Stimulated activated CD8-positive, alpha-beta memory T cell treated with anti-CD3 and anti-CD28 coated beads, Interleukin-2, amount 100 ng/mL, for 48 hours (primary cell): ENCODE data around the gene ATRIP.

Source experiments
- DNase-seq, 2 donors: peaks; one replicate each; pipeline ENCODE4 v3.0.0-alpha.2; 2020; ENCODE audit warnings: low read depth in 2 of 2

ATRIP gene

GRCh38 chr3:48423883-48424695 is 22.4 kb upstream of the ATRIP start:
- DNase-seq = no peak

DNA sequence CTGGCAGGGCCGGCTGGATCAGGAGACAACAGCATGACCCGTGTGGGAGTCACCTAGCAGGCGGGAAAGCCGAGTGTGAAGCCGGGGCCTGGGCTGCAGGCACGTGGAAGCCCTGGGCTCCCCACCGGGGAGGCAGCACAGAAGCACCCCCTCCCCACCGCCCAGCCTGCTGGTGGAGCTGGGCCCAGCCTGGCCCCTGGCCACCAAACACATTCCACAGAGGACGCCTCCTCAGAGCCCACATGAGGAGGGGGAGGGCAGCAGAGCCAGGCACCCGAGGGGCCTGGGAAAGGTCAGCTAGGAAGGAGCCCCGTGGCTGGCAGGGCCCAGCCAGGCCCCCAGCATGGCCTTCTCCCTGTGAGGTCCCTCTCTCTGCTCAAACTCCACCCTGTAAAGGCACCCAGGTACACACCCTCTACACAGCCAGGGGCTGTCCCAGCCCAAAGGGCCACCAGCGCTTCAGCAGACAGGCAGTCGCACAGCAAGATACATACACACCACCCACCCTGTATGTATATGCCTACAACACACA is 21.2 kb upstream of the ATRIP start:
- no peak for DNase-seq

- no peak for DNase-seq
Observed at GRCh38 chr3:48426401-48426909, 20.1 kb upstream of the ATRIP start.

DNA sequence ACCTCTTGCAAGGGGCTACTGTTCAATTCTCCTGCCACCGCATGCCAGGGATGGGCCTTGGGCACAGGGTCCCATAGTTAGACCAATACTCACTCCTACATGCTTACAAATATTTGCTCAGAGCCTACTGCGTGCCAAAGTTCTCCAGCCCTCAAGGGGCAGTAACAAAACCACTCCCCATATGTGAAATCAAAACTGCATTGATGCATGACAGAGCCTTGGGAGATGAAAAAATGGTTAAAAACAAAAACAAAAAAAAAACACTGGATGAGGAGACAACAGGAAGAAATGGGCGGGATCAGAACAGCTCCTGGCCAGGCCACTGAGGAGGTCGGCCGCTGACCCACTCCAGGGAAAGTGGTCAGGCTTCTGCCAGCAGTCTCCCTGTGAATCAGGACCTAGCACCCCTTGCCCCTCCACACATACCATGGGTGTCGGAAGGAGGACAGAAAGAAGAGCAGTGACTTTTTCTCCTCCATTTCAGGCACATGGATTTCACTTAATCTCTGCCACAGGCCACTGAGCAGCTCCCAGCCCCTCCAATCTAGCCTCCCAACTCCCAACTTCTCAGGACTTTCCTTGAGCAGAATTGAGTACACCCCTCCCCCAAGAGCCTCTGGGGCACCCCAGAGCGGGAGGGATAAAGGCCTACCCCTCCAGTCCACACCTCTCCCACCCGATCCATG is 19.4 kb upstream of the ATRIP start:
- DNase-seq = no peak

DNA sequence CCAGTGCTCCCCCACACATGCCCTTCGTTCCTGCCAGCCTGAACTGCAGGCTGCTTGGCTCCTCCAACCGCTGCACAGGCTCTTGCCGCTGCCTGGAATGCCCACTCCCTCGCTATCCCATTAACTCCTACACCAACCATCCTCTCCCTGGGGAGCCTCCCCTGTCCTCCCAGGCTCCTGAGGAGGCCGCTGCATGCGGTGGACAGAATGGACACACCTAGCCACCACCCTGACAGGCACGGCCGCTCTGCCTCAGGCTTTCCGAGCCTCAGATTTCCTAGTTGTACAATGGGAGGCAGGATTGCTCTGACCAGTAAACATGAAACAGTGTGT is 18.9 kb upstream of the ATRIP start:
- DNase-seq = no peak

- no peak for DNase-seq
Observed at GRCh38 chr3:48428088-48428571, 18.4 kb upstream of the ATRIP start.

- no peak for DNase-seq
Observed at GRCh38 chr3:48428572-48429316, 17.8 kb upstream of the ATRIP start.

GRCh38 chr3:48429317-48429959 is 17.1 kb upstream of the ATRIP start:
- peak; percentile 30 to 41 for DNase-seq

GRCh38 chr3:48429960-48430707 is 16.4 kb upstream of the ATRIP start, which contains the start of gene PLXNB1:
Gene PLXNB1 (minus strand): TSS chr3:48430086. CDS start chr3:48424611, 5,475 bp downstream.
- no peak for DNase-seq

- DNase-seq = no peak
Observed at GRCh38 chr3:48430708-48431101, 15.8 kb upstream of the ATRIP start.

DNA sequence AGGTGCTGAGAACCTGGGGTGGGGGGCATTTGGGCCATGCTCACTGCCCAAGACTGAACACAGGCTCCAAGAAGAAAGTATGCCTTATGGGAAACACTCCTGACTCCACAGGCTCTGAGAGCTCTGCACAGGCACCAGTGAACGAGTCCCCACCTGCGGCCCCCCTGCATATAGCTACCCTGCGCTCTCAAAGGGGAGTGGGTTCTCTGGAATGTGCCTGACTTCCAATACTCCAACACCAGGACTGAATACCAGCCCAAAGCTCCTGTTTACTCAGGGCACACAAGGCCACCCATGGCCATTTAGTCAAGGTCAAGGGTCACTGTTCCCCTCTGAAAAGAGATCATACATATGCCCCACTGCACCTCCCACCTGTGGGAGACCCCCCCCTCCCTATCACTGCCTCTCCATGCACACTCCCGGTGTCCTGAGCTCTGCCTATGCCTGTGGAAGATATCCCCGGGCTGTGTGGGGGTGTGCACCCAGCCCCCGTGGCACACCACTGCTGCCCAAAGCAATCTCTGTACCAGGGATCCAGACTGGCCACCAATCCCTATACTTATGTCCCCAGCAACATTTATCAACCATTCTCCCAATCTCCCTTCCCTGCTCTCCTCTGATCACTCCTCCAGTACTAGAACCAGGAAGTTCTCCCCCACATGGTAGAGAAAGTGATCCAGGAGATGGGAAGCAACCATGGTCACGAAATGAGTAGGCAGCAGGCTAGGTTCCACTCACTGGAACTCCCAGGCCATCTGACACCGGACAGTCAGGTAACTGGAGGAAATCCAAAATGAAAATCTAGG is 15.1 kb upstream of the ATRIP start:
- no peak for DNase-seq

DNA sequence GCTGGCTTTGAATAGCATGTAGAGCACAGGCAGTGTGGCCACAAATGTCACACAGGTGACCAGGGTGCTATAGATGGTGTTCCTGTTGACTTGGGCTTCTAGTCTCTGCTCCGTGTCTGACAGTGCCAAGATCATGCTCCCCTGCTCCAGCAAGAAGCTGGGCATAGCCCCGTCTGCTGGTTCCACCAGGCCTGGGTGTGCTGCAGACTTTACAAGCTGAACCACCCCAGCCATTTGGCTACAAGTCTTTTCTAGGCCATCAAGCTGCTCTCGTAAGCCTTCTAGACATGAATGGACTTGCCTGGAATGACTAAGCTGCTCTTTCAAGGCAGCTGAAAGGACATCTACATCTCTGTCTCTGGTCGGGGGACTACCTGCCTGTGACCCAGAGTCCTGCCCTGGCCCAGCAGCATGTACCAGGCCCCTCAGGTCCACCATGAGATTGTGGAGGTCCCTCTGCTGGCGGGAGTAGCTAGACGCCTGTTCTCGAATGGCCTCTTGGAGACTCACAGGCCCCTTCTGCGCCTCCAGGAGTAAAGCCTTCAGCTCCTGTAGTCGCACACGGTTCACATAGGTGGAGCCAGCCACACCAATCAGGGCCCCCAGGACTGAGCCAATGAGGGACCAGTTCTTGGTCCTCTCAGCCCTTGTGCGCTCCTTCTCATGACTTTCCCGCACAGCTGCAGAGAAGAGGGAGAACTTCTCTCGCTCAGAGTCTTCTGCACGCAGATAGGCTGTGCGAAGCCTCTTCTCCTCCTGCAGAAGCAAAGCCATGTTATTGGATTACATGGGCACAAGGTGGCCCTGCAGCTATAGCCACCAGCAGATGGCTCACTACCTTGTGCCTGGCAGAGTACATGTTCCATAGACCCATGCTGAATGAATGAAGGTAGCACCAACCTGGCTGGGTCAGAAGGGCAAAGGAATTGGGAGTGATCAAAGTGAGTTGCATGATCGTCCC is 13.8 kb upstream of the ATRIP start:
- no peak for DNase-seq

DNA sequence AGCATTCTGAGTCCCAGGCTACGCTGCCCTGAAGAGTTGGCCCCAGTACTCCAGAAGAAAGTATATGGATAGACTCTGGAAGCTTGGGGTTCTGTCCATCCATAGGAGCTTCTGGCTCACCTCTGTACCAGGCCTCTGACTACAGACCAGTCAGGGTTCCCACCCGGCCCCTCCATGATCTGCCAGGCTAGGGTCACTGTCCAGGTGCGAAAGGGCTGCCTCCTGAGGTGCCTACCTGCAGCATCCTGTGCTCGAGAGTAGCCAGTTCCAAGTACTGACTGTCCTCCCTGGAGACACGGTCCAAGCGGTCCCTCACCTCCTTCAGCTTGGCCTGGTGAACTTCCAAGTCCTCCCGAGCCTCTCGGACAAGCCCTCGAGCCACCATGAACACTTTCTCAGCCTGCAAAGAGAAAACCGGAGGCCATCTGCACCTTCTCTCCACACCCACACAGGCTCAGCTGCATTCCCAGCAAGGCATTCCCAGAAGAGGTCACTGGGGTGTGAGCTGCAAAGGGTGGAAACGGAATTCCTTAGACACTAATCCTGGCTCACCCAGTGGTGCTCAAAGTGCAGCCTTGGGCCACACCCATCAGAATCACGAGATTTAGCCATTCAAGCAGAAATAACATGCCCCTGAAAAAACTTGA is 12.9 kb upstream of the ATRIP start:
- no peak for DNase-seq

DNA sequence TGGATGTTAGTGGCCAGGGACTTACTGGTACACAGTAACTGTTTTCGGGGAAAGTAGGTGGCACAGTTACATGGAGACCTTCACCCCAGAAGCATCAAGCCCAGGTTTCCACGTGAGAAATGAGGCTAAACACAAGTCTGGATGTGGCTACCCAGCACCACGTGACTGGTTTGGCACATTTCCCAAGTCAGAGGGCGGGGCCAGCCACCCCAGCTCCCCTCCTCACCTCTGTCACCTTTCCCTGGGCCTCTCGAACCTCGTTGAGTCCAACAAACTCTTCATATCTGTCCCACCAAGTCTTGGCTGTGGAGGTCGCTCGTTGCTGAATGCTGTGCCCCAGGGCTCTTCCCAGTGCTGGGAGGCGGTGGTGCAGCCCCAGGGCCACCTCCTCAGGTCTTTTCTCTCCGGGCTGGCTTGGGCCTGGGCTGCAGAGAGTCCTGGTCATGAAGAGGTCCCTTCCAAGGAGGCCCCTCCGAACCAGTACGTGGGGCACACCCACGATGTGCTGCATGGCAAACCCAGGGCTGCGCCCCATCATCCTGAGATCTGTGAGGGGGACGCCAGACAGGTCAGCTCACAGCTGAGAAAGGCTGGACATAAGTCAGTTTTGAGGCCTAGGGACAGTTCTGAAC is 11.8 kb upstream of the ATRIP start:
- no peak for DNase-seq

DNA sequence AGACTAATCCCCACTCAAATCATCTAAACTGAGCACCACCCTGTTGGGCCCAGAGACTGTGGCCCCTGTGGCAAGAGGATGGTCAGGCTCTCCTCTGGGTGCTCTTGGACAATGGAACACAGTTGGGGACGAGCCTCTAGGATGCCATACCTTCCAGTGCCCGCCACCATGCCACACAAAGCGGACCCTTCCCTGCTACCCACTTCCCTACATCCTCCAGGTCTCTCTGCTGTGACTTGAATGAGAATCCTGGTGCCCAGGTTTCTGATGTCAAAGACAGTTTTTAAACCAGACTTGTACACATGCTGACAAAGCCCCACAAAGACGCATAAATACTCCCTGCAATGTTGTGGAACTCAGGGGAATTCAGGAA is 11.3 kb upstream of the ATRIP start:
- no peak for DNase-seq

DNA sequence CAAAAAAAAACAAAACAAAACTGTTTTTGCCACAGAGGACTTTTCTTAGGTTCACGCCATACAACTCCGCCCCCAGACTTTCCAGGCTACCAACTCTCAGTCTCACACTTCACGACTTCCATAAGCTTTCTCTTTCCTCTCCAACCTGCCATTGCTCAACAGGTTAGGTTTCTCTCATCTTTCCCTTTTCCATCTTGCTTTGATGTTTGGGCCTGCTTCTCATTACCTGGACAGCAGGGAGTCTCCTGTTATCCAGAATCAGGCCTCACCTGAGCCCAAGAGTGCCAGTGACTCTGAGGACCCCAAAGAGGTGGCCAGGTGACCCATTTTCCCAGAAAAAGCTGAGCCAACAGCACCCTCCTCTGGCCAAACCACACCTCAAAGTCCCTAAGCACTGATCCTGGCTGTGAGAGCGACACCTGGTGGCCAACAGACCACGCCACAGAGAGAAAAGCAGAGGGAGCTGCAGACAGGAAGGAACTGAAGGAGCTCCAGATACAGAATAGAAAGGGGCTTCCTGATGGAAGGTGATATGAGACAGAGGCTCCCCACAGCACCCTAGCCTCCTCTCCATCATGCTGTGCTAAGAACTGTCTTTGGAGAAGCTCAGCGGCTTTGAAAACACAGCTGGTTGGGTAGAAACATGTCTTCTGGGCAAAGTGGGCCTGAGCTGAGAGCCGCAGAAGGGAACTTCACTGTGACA is 10.6 kb upstream of the ATRIP start:
- peak; percentile 68 to 75 for DNase-seq

DNA sequence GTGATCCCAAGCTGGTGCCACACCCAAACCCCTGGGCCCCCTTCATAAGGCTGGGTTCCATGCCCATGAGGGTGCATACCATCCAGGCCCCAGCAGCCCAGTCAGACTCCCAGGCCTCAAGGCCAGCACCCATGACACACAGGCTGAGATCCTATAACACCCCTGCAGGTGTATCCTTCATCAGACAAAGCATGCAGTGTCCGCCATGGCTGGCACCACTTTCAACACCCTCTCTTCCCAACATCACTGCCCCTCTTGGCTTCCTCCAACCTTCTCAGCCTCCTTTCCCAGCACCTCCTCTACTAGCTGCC is 10.1 kb upstream of the ATRIP start:
- DNase-seq = no peak
